Erythroblast (primary cell): ENCODE measurements around the gene IBTK.

Experiments
- GATA1 ChIP-seq: IDR thresholded peaks from 2 replicates; pipeline ENCODE4 v1.6.1; 2011; ENCODE audit warnings: low read depth, mild to moderate bottlenecking, control low read depth, low read length, moderate library complexity
- POLR2A ChIP-seq: IDR thresholded peaks from 2 replicates; pipeline ENCODE4 v1.6.1; 2011; ENCODE audit warnings: mild to moderate bottlenecking, low read length

- no peak for TF ChIP-seq POLR2A
- no peak for TF ChIP-seq GATA1
These were observed 61.5 kb downstream of the IBTK start for GRCh38 chr6:82185948-82186535.
